Ovary (tissue), 9 donors: ENCODE data around the gene THOC7. TPM values are rescaled to one million over a fixed set of nuclear protein-coding genes. Genes with fewer than 3 reads are reported as not detected.

ENCODE experiments used
- DNase-seq, 5 donors: peaks; one replicate each; pipeline ENCODE4 v3.0.0-alpha.2; 2019 to 2020
- H3K27ac ChIP-seq, 2 donors: fragments of 200-600 bp; one replicate each; pipeline versions ENCODE4 v1.5.1 to v1.8.0; 2019 to 2022
- H3K27me3 ChIP-seq: fragments of 200-600 bp; one replicate; pipeline ENCODE4 v1.8.0; 2022
- H3K36me3 ChIP-seq: fragments of 200-600 bp; sonication (generic); one replicate; pipeline ENCODE4 v1.5.1; 2019
- H3K4me1 ChIP-seq: one replicate; pipeline ENCODE4 v1.8.1; 2013; ENCODE audit warnings: mild to moderate bottlenecking, moderate library complexity; ENCODE audit not compliant: insufficient read depth
- H3K4me3 ChIP-seq: fragments of 200-600 bp; sonication (generic); one replicate; pipeline ENCODE4 v1.5.1; 2017
- H3K9me3 ChIP-seq, 2 donors: fragments of 200-600 bp in 1 of 2; sonication (generic) in 1 of 2; one replicate each; pipeline versions ENCODE4 v1.5.1 to v1.8.1; 2013 to 2019; ENCODE audit warnings: mild to moderate bottlenecking in 1 of 2, moderate library complexity in 1 of 2
- EP300 ChIP-seq: sonication (generic); formaldehyde crosslinking; IDR thresholded peaks from one replicate; pipeline ENCODE4 v1.6.1; 2017; ENCODE audit warnings: antibody characterized with exemption
- POLR2A ChIP-seq: fragments of 450-650 bp; IDR thresholded peaks from one replicate; pipeline ENCODE4 v1.6.1; 2017; ENCODE audit warnings: antibody characterized with exemption, mild to moderate bottlenecking, moderate library complexity
- WGBS, 3 donors: extraction: QIAGEN DNeasy Blood & Tissue Kit in 1 of 3; methylation state at CpG; one replicate each; pipeline versions ENCODE4 v1.1.5 to v1.1.7; 2013 to 2017; 5-methylcytosine and 5-hydroxymethylcytosine counted together
- intact Hi-C, 4 donors: fragments of 100-400 bp; cut with DNase I; formaldehyde crosslinking; loops; one replicate each; pipeline versions ENCODE4 v1.11.0 to v1.15.1; 2022 to 2023
- polyA plus RNA-seq, 2 donors: library from polyadenylated mRNA; stranded (reverse); fragments of 200-250 nt in 1 of 2; fragments of 350-450 nt in 1 of 2; fragmentation: Illumina TruSeq in 1 of 2; extraction: RNeasy Lipid Tissue Mini Kit (QIAGEN cat#74804) in 1 of 2; gene quantifications; one replicate each; pipeline ENCODE4 v1.2.3, GENCODE V29; 2013 to 2014
- total RNA-seq, 7 donors: library from RNA; depleted of rRNA in 2 of 7; stranded (reverse); fragments of >200 nt in 2 of 7; fragmentation: NEBNext Ultra II Directional in 3 of 7; extraction: Animal tissue kit (Norgen Biotek cat#: 25700) in 3 of 7; gene quantifications; one replicate each; pipeline versions ENCODE4 v1.1.0 to v1.2.4, GENCODE V29; 2016 to 2023
- TF ChIP-seq, protein P1 (sequence below), 3 donors: fragments of 450-650 bp in 2 of 3; fragments of 200-600 bp in 1 of 3; IDR thresholded peaks; one replicate each; pipeline versions ENCODE4 v1.5.1 to v1.8.0; 2016 to 2022; ENCODE audit warnings: antibody characterized with exemption in 3 of 3, mild to moderate bottlenecking in 1 of 3
- donor health status: DM: no; HTN: no; CAD: no; lungs with moderate emphysema.
- donor health status: DM: no; HTN: no; CAD: no.
- donor health status: Bipolar disorder and iron deficiency.
- donor health status: DM: yes; HTN: yes; CAD: no.
- donor health status: DM: no; HTN: no; CAD: no.
- donor health status: DM: yes; HTN: yes; CAD: no.

THOC7 gene
- total and polyA plus RNA-seq, 9 donors: 38.2 to 80.3 (median 47.4) TPM

DNA sequence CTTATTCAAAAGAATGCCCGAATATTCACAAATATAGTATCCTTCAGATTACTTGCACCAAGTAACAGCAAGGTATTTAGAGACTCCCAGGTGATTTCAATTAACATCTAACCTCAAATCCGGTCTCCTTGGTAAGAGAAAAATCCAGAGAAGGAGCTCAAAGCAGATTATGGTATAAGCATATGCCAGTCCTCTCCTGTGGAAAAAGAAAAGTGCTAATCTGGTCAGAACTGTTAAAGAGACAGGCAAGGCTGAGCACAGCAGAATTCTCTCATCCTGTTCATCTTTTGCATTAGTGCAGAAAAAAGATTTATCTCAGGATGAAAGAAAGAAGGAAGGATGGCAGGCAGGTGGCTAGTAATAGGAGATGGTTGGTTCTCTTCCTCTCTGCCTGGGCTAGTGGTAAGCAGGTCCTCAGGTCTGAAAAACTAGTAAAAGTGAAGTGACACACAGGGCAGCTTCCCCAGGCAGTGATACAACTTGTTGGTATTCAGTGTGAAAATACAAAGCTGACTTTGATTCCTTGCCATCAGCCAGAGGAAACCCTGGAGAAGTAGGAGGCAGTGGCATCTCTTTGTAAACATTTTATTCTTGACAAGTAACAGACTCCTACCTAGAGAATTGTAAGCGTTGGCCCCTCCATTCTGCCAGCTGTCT, 14.3 kb upstream of the THOC7 start:
- no peaks in the 10 kb centered on the region for H3K9me3 ChIP-seq
- WGBS, 3 donors: 74 to 75% (median 75%) methylated on average over 3 of the region's 3 CpGs
- H3K27me3 ChIP-seq: no peaks in the 10 kb centered on the region
- H3K36me3 ChIP-seq: no peaks in the 10 kb centered on the region
- intact Hi-C loops: no loop called here
- no peak overlapping the region for H3K4me3 ChIP-seq
- no peak for DNase-seq
- TF ChIP-seq, protein P1, sequence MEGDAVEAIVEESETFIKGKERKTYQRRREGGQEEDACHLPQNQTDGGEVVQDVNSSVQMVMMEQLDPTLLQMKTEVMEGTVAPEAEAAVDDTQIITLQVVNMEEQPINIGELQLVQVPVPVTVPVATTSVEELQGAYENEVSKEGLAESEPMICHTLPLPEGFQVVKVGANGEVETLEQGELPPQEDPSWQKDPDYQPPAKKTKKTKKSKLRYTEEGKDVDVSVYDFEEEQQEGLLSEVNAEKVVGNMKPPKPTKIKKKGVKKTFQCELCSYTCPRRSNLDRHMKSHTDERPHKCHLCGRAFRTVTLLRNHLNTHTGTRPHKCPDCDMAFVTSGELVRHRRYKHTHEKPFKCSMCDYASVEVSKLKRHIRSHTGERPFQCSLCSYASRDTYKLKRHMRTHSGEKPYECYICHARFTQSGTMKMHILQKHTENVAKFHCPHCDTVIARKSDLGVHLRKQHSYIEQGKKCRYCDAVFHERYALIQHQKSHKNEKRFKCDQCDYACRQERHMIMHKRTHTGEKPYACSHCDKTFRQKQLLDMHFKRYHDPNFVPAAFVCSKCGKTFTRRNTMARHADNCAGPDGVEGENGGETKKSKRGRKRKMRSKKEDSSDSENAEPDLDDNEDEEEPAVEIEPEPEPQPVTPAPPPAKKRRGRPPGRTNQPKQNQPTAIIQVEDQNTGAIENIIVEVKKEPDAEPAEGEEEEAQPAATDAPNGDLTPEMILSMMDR (IDR thresholded peaks at IDR 0.05): no peak
- TF ChIP-seq POLR2A (no peak), EP300 (no peak)
- H3K27ac ChIP-seq: no peak overlapping the region
- peaks cover 3% of the 10 kb centered on the region for H3K4me1 ChIP-seq

DNA sequence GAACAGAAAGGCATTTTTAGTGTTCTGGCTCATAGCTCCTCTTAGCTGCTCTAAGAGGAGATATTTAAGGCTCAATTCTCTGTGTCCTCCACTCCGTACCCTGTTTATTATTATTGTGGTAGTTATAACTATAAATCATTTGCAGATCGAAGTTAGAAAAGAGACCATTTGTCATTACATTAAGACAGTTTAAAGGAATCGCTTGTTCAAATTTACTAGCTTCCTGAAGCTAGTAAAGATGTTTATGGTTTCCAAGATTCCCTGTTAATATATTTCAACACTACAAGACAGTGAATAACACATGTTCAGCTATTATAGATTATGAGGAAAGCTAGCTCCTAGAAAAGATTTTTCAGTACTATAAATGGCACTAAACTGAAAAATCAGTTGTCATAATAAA, 12.7 kb upstream of the THOC7 start:
- no peak for TF ChIP-seq EP300
- intact Hi-C loops: no loop called here
- WGBS, 3 donors: 23 to 33% (median 31%) methylated on average over 3 of the region's 3 CpGs

DNA sequence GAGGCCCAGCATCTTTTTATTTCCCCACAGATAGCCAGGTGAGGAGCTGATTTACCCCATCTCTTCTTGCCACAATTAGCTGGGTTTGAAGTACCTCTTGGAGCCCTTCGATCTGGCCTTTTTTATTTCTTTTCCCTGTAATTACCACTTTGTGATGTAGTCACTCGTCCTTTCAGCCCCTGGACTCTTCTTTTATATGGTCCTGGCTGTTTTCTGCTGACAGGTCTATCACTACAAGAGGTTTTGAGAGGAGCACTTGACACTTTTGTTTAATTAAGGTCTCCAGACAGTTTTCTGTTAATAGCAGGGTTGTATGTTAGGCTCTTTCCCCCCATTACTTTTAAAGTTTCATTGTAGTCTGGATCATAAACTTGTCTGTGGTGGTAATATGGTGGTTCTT, 11.9 kb upstream of the THOC7 start:
- TF ChIP-seq, protein P1 (IDR thresholded peaks at IDR 0.05): no peak
- no peak for TF ChIP-seq EP300
- no peak for TF ChIP-seq POLR2A

More for the DNA sequence above, 12.7 kb upstream of the THOC7 start:
- no peak for DNase-seq
- no peaks in the 10 kb centered on the region for H3K9me3 ChIP-seq
- H3K36me3 ChIP-seq: no peaks in the 10 kb centered on the region
- peaks cover 5% of the 10 kb centered on the region for H3K4me1 ChIP-seq
- H3K4me3 ChIP-seq: no peak overlapping the region
- H3K27me3 ChIP-seq: no peaks in the 10 kb centered on the region
- H3K27ac ChIP-seq: no peak overlapping the region

DNA sequence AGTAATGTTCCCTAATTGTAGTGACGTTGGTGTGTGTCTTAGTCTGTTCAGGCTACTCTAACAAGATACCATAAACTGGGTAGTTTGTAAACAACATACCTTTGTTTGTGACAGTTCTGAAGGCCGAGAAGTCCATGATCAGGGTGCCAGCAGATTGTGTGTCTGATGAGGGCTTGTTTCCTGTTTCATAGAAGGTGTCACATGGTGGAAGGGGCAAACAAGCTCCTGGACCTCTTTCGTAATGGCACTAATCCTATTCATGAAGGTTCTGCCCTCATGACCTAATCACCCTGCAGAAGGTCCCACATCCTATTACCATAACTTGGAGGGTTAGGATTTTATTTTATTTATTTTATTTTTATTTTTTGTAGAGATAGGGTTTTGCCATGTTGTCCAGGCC, 11.2 kb upstream of the THOC7 start:
- 94 to 98% (median 96%) methylated on average over 3 of the region's 3 CpGs for WGBS, 3 donors
- no peak for DNase-seq
- TF ChIP-seq EP300: no peak
- TF ChIP-seq, protein P1 (IDR thresholded peaks at IDR 0.05): no peak
- no peak for TF ChIP-seq POLR2A
- no peaks in the 10 kb centered on the region for H3K27me3 ChIP-seq
- intact Hi-C loops: no loop called here
- H3K27ac ChIP-seq: no peak overlapping the region
- H3K4me3 ChIP-seq: no peak overlapping the region
- peaks cover 5% of the 10 kb centered on the region for H3K4me1 ChIP-seq
- no peaks in the 10 kb centered on the region for H3K9me3 ChIP-seq
- no peaks in the 10 kb centered on the region for H3K36me3 ChIP-seq

More for the DNA sequence above, 11.9 kb upstream of the THOC7 start:
- Histone ChIP-seq H3K36me3 (no peaks in the 10 kb centered on the region), H3K4me3 (no peak overlapping the region), H3K27me3 (no peaks in the 10 kb centered on the region), H3K27ac (no peak overlapping the region), H3K9me3 (no peaks in the 10 kb centered on the region), H3K4me1 (peaks cover 5% of the 10 kb centered on the region)
- WGBS, 3 donors: 89 to 94% (median 93%) methylated on average over 2 of the region's 2 CpGs
- intact Hi-C loops: no loop called here
- no peak for DNase-seq

DNA sequence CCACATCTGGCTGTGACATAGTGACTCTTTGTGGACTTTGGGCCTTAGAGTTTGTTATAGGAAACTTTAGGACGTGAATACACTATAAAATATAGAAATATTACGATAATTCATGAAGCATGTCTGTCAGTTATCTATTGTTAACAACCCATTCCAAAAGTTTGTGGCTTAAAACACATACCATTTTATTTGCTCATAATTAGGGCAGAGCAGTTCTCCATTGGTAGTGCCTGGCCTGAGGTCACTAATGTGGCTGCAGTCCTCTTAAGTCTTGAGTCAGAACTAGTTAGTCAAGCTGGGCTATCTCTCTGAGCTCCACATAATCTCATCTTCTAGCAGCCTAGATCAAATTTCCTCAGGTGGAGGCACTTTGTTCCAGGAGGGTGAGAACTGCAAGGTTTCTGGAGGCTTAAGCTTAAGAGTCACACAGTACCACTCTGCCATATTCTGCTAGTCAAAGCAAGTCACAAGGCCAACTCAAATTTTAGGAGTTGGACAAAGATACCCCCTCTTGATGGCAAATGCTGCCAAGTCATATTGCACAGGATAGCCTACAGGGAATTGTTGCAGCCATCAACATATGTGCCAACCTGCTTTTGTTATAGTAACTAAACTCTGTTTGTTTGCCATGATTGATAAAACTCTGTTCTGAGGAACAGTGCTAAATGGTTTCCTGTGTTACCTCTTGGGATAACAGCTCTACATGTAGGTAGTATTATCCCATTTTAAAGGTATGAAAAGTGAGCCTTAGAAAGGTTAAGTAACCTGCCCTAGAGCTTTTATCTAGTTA, 8.7 kb upstream of the THOC7 start:
- WGBS, 3 donors: 85 to 94% (median 94%) methylated on average over 2 of the region's 2 CpGs
- DNase-seq: no peak
- Histone ChIP-seq H3K36me3 (no peaks in the 10 kb centered on the region), H3K4me3 (no peak overlapping the region), H3K27ac (no peak overlapping the region), H3K4me1 (peaks cover 3% of the 10 kb centered on the region), H3K9me3 (no peaks in the 10 kb centered on the region), H3K27me3 (no peaks in the 10 kb centered on the region)
- TF ChIP-seq, protein P1 (IDR thresholded peaks at IDR 0.05): no peak
- TF ChIP-seq EP300 (no peak), POLR2A (no peak)
- intact Hi-C loops: no loop called here
